IPS-18c (cell line): ENCODE data around the gene VEZF1.

Experiments
- H3K4me3 ChIP-seq: 2 replicates; pipeline ENCODE4 v1.7.0; 2013; ENCODE audit warnings: low read depth, mild to moderate bottlenecking, low read length, moderate library complexity; ENCODE audit not compliant: insufficient read depth
- H3K9me3 ChIP-seq: one replicate; pipeline ENCODE4 v1.6.1; 2013; ENCODE audit warnings: mild to moderate bottlenecking, low read length, moderate library complexity; ENCODE audit not compliant: control insufficient read depth, insufficient read depth

The VEZF1 gene

DNA sequence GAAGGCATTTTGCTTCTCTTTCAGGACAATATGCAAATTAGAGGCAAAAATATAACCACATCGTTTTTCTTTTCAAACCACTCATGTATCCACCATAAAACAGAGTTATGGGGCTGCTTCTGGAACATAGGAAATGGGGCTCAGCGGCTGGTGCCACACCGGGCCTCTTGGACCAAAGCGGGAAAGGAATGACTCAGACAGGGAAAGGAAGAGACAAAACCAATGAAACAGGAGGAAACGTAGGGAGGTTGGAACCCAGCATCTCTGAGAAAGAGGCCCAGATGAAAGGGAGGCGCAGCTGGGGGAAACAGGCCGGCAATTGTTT, 61.4 kb downstream of the VEZF1 start:
- Histone ChIP-seq H3K9me3 (no peaks in the 10 kb centered on the region), H3K4me3 (no peak overlapping the region)

DNA sequence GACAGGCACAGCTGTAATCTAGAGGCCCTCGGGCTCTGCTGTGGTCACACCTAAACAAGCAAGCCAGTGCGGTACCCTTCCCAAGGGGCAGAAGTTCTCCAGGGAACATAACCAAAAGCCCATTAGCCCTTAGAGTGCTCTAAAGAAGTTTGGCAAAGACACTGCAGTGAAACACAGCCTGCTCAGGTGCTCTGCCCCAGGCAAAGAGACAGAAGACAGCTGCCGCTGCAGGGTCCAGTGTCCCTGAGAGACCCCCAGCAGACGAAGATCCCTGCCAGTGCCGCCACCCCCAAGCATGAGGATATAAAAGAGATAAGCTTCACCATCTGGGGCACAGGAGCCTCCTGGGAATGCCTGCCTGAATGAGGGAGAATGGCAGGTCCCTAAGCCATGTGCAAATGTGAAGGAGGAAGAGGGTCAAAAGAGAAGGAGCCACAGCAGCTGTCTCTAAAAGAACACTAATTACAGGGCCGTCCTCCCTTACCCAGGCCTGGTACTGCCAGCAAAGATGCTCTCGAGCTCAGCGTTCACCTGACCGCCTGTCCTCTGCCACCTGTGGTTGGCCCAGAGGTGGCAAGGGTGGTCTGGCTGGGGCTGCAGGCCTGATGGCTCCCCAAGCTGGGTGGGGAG, 62.6 kb downstream of the VEZF1 start:
- Histone ChIP-seq H3K9me3 (no peaks in the 10 kb centered on the region), H3K4me3 (no peak overlapping the region)

DNA sequence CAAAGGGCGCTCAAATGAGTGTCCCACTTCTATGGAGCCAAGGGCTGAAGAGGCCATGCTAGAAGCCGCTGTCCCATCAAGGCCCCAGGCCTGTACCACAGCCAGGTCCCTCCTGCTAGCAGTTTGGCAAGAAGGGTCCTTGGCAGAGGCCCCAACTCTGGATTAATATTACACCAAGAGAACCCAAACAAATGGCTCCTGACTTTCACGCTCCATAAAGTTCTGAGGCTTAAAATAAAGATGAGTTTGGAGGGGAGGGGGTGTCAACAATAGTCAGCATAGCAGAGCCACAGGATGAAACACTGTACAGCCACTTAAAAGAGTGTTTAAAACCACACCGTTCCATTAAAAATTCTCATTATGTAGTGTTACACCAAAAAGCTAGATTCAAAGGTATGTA, 63.4 kb downstream of the VEZF1 start:
- no peaks in the 10 kb centered on the region for H3K9me3 ChIP-seq
- H3K4me3 ChIP-seq = no peak overlapping the region
